ENCODE results near the gene PARVA.

- no peak for TF ChIP-seq CTCF (conservative IDR thresholded peaks at IDR 0.05; ENCODE audit: low read depth, low read length)
- no peak for TF ChIP-seq NFE2L2 (IDR thresholded peaks at IDR 0.05; ENCODE audit: low read depth, low read length)
- TF ChIP-seq POLR2A (IDR thresholded peaks at IDR 0.05; ENCODE audit: low read depth, low read length): no peak
- no peak for TF ChIP-seq RFX5 (IDR thresholded peaks at IDR 0.05; ENCODE audit: low read depth, low read length)
- no peak for TF ChIP-seq MAZ (IDR thresholded peaks at IDR 0.05; ENCODE audit: borderline replicate concordance, low read depth, low read length)
- no peak for TF ChIP-seq MAFK (IDR thresholded peaks at IDR 0.05; ENCODE audit: low read depth, low read length)
- TF ChIP-seq RAD21 (IDR thresholded peaks at IDR 0.05; ENCODE audit: low read length): no peak
- TF ChIP-seq CHD1 (IDR thresholded peaks at IDR 0.05; ENCODE audit: low read depth, low read length): no peak
- TF ChIP-seq MXI1 (IDR thresholded peaks at IDR 0.05; ENCODE audit: borderline replicate concordance, low read depth, low read length): no peak
- TF ChIP-seq RCOR1 (IDR thresholded peaks at IDR 0.05; ENCODE audit: insufficient replicate concordance, low read length): no peak
- TF ChIP-seq FOS (IDR thresholded peaks at IDR 0.05; ENCODE audit: low read depth, low read length): no peak
- TF ChIP-seq CEBPB (IDR thresholded peaks at IDR 0.05; ENCODE audit: low read depth, low read length): no peak
- no peak for TF ChIP-seq USF2 (IDR thresholded peaks at IDR 0.05; ENCODE audit: low read depth, low read length)
Measured at GRCh38 chr11:12420706-12421105, 43.3 kb downstream of the PARVA start.
